ENCODE data around the gene CCDC85B. TPM values are rescaled to one million over a fixed set of nuclear protein-coding genes. Genes with fewer than 3 reads are reported as not detected.

CCDC85B gene
- total and polyA plus RNA-seq, 2 of the 13 experiments (the other 11 are each of a cell fraction or from before 2014, with no cell fraction given): 8.2 to 19.5 TPM

- TF ChIP-seq CREB3 (CRISPR knock-in tag; IDR thresholded peaks at IDR 0.05): no peak
- TF ChIP-seq SRY (CRISPR knock-in tag; IDR thresholded peaks at IDR 0.05): no peak
- no peak for TF ChIP-seq ZNF501 (CRISPR knock-in tag; IDR thresholded peaks at IDR 0.05)
- TF ChIP-seq, protein P1, sequence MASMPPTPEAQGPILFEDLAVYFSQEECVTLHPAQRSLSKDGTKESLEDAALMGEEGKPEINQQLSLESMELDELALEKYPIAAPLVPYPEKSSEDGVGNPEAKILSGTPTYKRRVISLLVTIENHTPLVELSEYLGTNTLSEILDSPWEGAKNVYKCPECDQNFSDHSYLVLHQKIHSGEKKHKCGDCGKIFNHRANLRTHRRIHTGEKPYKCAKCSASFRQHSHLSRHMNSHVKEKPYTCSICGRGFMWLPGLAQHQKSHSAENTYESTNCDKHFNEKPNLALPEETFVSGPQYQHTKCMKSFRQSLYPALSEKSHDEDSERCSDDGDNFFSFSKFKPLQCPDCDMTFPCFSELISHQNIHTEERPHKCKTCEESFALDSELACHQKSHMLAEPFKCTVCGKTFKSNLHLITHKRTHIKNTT (CRISPR knock-in tag; IDR thresholded peaks at IDR 0.05): no peak
- TF ChIP-seq KDM1A (CRISPR knock-in tag; IDR thresholded peaks at IDR 0.05): no peak
- TF ChIP-seq ZNF781 (CRISPR knock-in tag; IDR thresholded peaks at IDR 0.05; ENCODE audit: borderline replicate concordance, not compliant biosample characterization): no peak
- TF ChIP-seq KLF15 (CRISPR knock-in tag; IDR thresholded peaks at IDR 0.05; ENCODE audit: borderline replicate concordance): no peak
- no peak for TF ChIP-seq PCBP2 (optimal IDR thresholded peaks at IDR 0.05; ENCODE audit: low read depth, low read length, poor library complexity, severe bottlenecking)
- no peak for TF ChIP-seq DNMT3B (CRISPR knock-in tag; conservative IDR thresholded peaks at IDR 0.05)
- TF ChIP-seq, protein P2, sequence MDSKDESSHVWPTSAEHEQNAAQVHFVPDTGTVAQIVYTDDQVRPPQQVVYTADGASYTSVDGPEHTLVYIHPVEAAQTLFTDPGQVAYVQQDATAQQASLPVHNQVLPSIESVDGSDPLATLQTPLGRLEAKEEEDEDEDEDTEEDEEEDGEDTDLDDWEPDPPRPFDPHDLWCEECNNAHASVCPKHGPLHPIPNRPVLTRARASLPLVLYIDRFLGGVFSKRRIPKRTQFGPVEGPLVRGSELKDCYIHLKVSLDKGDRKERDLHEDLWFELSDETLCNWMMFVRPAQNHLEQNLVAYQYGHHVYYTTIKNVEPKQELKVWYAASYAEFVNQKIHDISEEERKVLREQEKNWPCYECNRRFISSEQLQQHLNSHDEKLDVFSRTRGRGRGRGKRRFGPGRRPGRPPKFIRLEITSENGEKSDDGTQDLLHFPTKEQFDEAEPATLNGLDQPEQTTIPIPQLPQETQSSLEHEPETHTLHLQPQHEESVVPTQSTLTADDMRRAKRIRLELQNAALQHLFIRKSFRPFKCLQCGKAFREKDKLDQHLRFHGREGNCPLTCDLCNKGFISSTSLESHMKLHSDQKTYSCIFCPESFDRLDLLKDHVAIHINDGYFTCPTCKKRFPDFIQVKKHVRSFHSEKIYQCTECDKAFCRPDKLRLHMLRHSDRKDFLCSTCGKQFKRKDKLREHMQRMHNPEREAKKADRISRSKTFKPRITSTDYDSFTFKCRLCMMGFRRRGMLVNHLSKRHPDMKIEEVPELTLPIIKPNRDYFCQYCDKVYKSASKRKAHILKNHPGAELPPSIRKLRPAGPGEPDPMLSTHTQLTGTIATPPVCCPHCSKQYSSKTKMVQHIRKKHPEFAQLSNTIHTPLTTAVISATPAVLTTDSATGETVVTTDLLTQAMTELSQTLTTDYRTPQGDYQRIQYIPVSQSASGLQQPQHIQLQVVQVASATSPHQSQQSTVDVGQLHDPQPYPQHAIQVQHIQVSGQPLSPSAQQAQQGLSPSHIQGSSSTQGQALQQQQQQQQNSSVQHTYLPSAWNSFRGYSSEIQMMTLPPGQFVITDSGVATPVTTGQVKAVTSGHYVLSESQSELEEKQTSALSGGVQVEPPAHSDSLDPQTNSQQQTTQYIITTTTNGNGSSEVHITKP (CRISPR knock-in tag; IDR thresholded peaks at IDR 0.05; ENCODE audit: low read depth): no peak
- TF ChIP-seq RXRA (CRISPR knock-in tag; IDR thresholded peaks at IDR 0.05): no peak
- TF ChIP-seq ZNF101 (CRISPR knock-in tag; IDR thresholded peaks at IDR 0.05; ENCODE audit: borderline replicate concordance, low read depth): no peak
- TF ChIP-seq JUND (CRISPR knock-in tag; IDR thresholded peaks at IDR 0.05): no peak
- peak; percentile 15 for TF ChIP-seq YY1 (IDR thresholded peaks at IDR 0.05; ENCODE audit: insufficient read depth, insufficient replicate concordance, low read depth, low read length)
- TF ChIP-seq, protein P3, sequence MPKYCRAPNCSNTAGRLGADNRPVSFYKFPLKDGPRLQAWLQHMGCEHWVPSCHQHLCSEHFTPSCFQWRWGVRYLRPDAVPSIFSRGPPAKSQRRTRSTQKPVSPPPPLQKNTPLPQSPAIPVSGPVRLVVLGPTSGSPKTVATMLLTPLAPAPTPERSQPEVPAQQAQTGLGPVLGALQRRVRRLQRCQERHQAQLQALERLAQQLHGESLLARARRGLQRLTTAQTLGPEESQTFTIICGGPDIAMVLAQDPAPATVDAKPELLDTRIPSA (CRISPR knock-in tag; IDR thresholded peaks at IDR 0.05; ENCODE audit: borderline replicate concordance): no peak
- TF ChIP-seq TRIM22 (IDR thresholded peaks at IDR 0.05): no peak
- no peak for TF ChIP-seq ZNF75D (CRISPR knock-in tag; IDR thresholded peaks at IDR 0.05; ENCODE audit: borderline replicate concordance)
- TF ChIP-seq NCOA5 (CRISPR knock-in tag; IDR thresholded peaks at IDR 0.05): no peak
- TF ChIP-seq HNRNPK (IDR thresholded peaks at IDR 0.05; ENCODE audit: low read depth, low read length, poor library complexity, severe bottlenecking): no peak
Observed at GRCh38 chr11:65859095-65859811, 31.2 kb upstream of the CCDC85B start (continued).

Measured in HepG2 (cell line).